Astrocyte (in vitro differentiated cells and primary cell): ENCODE results near the gene IP6K2. TPM values are rescaled to one million over a fixed set of nuclear protein-coding genes. Genes with fewer than 3 reads are reported as not detected.

Source experiments
- DNase-seq: peaks from one replicate; pipeline ENCODE4 v3.0.0-alpha.2; 2010; ENCODE audit warnings: low read depth
- FAIRE-seq: peaks from 2 replicates; lab custom pipeline; 2011; peaks lifted over from hg19 to GRCh38; lab: Jason Lieb, UNC
- H2AFZ ChIP-seq: 2 replicates; pipeline ENCODE4 v1.6.0; 2012; ENCODE audit warnings: low read depth, low read length, inconsistent platforms
- H3K27ac ChIP-seq: 2 replicates; pipeline ENCODE4 v1.5.1; 2011; ENCODE audit warnings: low read depth, low read length, inconsistent platforms
- H3K27me3 ChIP-seq: 2 replicates; pipeline ENCODE4 v1.6.0; 2011; ENCODE audit warnings: low read length, inconsistent platforms; ENCODE audit not compliant: insufficient read depth
- H3K36me3 ChIP-seq: 2 replicates; pipeline ENCODE4 v1.5.1; 2011; ENCODE audit warnings: low read length, inconsistent platforms; ENCODE audit not compliant: insufficient read depth
- H3K4me1 ChIP-seq: 2 replicates; pipeline ENCODE4 v1.5.1; 2011; ENCODE audit warnings: low read length, inconsistent platforms; ENCODE audit not compliant: insufficient read depth
- H3K4me2 ChIP-seq: 2 replicates; pipeline ENCODE4 v1.6.0; 2012; ENCODE audit warnings: low read length, inconsistent platforms
- H3K4me3 ChIP-seq: 2 replicates; pipeline ENCODE4 v1.5.1; 2011; ENCODE audit warnings: low read depth, mild to moderate bottlenecking, low read length, inconsistent platforms; ENCODE audit not compliant: insufficient read depth
- H3K79me2 ChIP-seq: 2 replicates; pipeline ENCODE4 v1.6.0; 2012; ENCODE audit warnings: mild to moderate bottlenecking, low read length, inconsistent platforms; ENCODE audit not compliant: insufficient read depth
- H3K9ac ChIP-seq: 2 replicates; pipeline ENCODE4 v1.6.0; 2012; ENCODE audit warnings: mild to moderate bottlenecking, low read length, inconsistent platforms
- H3K9me3 ChIP-seq: 2 replicates; pipeline ENCODE4 v1.5.1; 2012; ENCODE audit warnings: low read depth, mild to moderate bottlenecking, low read length, inconsistent platforms; ENCODE audit not compliant: insufficient read depth
- H4K20me1 ChIP-seq: 2 replicates; pipeline ENCODE4 v1.6.0; 2012; ENCODE audit warnings: low read length, inconsistent platforms; ENCODE audit not compliant: insufficient read depth
- H3K27ac Mint-ChIP-seq: one replicate; pipeline ENCODE4 v1.8.0; 2021; ENCODE audit warnings: mild to moderate bottlenecking, mixed read lengths; ENCODE audit not compliant: unreplicated experiment
- H3K27me3 Mint-ChIP-seq: one replicate; pipeline ENCODE4 v1.8.0; 2021; ENCODE audit warnings: low read depth, mixed read lengths; ENCODE audit not compliant: unreplicated experiment
- H3K36me3 Mint-ChIP-seq: one replicate; pipeline ENCODE4 v1.8.0; 2021; ENCODE audit warnings: low read depth, mixed read lengths; ENCODE audit not compliant: unreplicated experiment
- H3K4me1 Mint-ChIP-seq: one replicate; pipeline ENCODE4 v1.8.0; 2021; ENCODE audit warnings: low read depth, mixed read lengths; ENCODE audit not compliant: unreplicated experiment
- H3K4me3 Mint-ChIP-seq: one replicate; pipeline ENCODE4 v1.8.0; 2021; ENCODE audit warnings: mild to moderate bottlenecking, moderate library complexity, mixed read lengths; ENCODE audit not compliant: unreplicated experiment
- H3K9me3 Mint-ChIP-seq: one replicate; pipeline ENCODE4 v1.8.0; 2021; ENCODE audit warnings: mild to moderate bottlenecking, mixed read lengths; ENCODE audit not compliant: unreplicated experiment
- EZH2 ChIP-seq: IDR thresholded peaks from 2 replicates; pipeline ENCODE4 v1.6.1; 2012; ENCODE audit warnings: mild to moderate bottlenecking, low read length, inconsistent platforms; ENCODE audit not compliant: insufficient read depth
- total RNA-seq: library from RNA; stranded (reverse); gene quantifications from 2 replicates; pipeline ENCODE4 v1.2.1, GENCODE V29; 2021
- TF ChIP-seq, protein P1 (sequence below): IDR thresholded peaks from 2 replicates; pipeline ENCODE4 v1.5.1; 2011; ENCODE audit warnings: low read depth, mild to moderate bottlenecking, inconsistent platforms, low read length, moderate library complexity; ENCODE audit not compliant: insufficient read depth

Gene IP6K2
- total RNA-seq, 1 donor from 2014 or later: 104 TPM

DNA sequence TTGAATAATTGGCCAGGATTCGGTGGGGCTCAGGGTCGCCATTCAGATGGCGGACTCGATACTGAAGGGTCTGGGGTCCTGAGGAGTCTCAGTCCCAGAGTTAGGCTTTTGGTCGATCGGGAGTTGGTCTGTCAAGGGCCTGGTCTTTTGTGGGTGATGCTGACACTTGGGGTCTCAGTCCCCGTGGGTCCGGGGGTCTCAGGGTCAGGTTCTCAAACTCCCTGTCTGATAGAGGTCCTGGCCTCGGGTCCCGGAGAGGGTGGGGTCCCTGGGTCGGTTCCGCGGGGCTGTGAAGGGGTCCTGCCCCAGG lies 31.8 kb downstream of the IP6K2 start:
- H3K36me3 Mint-ChIP-seq: peaks cover 21% of the 10 kb centered on the region
- FAIRE-seq (no peak), DNase-seq (no peak)
- peaks cover 17% of the 10 kb centered on the region for H3K4me1 Mint-ChIP-seq
- H3K36me3 ChIP-seq: peaks cover 39% of the 10 kb centered on the region
- H3K9ac ChIP-seq: peak overlapping the region; percentile 87
- no peaks in the 10 kb centered on the region for H3K9me3 ChIP-seq
- H3K9me3 Mint-ChIP-seq: no peaks in the 10 kb centered on the region
- peaks cover 30% of the 10 kb centered on the region for H3K79me2 ChIP-seq
- H3K27me3 Mint-ChIP-seq: no peaks in the 10 kb centered on the region
- H3K4me2 ChIP-seq: peak overlapping the region; percentile 88
- H4K20me1 ChIP-seq: peaks cover 55% of the 10 kb centered on the region
- peak overlapping the region; percentile 90 for H2AFZ ChIP-seq
- peak overlapping the region; percentile 86 for H3K4me3 Mint-ChIP-seq
- H3K27me3 ChIP-seq: no peaks in the 10 kb centered on the region
- no peak overlapping the region for H3K27ac Mint-ChIP-seq
- H3K4me3 ChIP-seq: peak overlapping the region; percentile 85
- peak overlapping the region; percentile 49 for H3K27ac ChIP-seq
- TF ChIP-seq EZH2: no peak
- TF ChIP-seq, protein P1, sequence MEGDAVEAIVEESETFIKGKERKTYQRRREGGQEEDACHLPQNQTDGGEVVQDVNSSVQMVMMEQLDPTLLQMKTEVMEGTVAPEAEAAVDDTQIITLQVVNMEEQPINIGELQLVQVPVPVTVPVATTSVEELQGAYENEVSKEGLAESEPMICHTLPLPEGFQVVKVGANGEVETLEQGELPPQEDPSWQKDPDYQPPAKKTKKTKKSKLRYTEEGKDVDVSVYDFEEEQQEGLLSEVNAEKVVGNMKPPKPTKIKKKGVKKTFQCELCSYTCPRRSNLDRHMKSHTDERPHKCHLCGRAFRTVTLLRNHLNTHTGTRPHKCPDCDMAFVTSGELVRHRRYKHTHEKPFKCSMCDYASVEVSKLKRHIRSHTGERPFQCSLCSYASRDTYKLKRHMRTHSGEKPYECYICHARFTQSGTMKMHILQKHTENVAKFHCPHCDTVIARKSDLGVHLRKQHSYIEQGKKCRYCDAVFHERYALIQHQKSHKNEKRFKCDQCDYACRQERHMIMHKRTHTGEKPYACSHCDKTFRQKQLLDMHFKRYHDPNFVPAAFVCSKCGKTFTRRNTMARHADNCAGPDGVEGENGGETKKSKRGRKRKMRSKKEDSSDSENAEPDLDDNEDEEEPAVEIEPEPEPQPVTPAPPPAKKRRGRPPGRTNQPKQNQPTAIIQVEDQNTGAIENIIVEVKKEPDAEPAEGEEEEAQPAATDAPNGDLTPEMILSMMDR: no peak
- H3K4me1 ChIP-seq: peaks cover 29% of the 10 kb centered on the region

DNA sequence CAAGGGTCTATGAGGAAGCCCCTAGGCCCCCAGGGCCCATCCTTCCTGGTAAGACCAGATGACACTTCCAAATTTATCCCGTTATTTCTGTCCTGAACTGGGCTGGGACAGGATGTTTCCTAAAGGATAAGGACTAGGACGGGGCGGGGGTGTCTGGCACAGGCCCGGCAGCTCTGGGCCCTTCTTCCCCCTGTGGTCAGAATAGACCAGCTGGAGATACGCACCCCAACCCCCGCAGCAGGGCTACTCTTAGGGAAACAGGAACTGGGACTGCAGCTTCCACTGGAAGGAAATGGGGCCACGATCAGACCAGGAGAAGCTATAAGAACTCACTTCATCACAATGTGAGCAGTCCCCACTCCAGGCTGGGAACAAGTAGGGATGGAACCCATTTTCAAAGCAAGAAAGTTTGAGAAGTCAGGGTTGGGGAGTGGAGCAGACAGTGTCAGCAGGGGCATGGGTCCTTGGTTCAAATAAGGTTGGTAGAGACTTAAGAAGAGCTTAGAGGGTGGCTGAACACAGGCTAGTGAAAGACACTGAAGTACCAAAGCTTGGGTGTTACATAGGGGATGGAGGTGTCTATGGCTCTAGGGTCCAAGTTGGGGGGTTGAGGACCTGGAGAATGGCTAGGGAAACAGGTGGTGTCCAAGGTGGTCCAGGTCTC lies 32.4 kb downstream of the IP6K2 start:
- no peak overlapping the region for H3K27ac ChIP-seq
- no peaks in the 10 kb centered on the region for H3K27me3 ChIP-seq
- peak overlapping the region; percentile 88 for H3K4me2 ChIP-seq
- Mint-ChIP-seq H3K4me1 (peaks cover 17% of the 10 kb centered on the region), H3K4me3 (peak overlapping the region; percentile 86), H3K9me3 (no peaks in the 10 kb centered on the region), H3K27ac (peak overlapping the region; percentile 71), H3K27me3 (no peaks in the 10 kb centered on the region), H3K36me3 (peaks cover 24% of the 10 kb centered on the region)
- DNase-seq (no peak), FAIRE-seq (no peak)
- no peak overlapping the region for H3K4me3 ChIP-seq
- peaks cover 33% of the 10 kb centered on the region for H3K36me3 ChIP-seq
- H3K9me3 ChIP-seq: no peaks in the 10 kb centered on the region
- H3K9ac ChIP-seq: no peak overlapping the region
- peaks cover 49% of the 10 kb centered on the region for H4K20me1 ChIP-seq
- no peak overlapping the region for H2AFZ ChIP-seq
- TF ChIP-seq, protein P1: no peak
- TF ChIP-seq EZH2: no peak
- H3K4me1 ChIP-seq: peaks cover 29% of the 10 kb centered on the region
- peaks cover 24% of the 10 kb centered on the region for H3K79me2 ChIP-seq

DNA sequence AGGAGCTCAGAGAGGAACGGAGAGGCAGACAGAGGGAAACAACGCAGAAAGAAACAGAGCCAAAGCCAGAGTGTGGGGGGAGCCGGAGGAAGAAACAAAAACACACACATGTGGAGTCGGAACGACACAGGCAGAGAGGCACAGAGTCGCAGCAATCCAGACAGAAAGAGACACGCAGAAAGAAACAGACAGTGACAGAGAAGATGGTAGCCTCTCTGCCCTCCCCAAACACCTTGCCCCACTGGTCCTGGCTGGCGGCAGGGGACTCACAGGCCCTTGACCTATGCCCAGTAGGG lies 33.0 kb downstream of the IP6K2 start:
- no peak for FAIRE-seq
- Histone ChIP-seq H3K4me1 (peaks cover 29% of the 10 kb centered on the region), H4K20me1 (peaks cover 42% of the 10 kb centered on the region), H2AFZ (no peak overlapping the region), H3K9ac (peak overlapping the region; percentile 21), H3K79me2 (peaks cover 19% of the 10 kb centered on the region), H3K4me2 (peak overlapping the region; percentile 88), H3K9me3 (no peaks in the 10 kb centered on the region), H3K36me3 (peaks cover 31% of the 10 kb centered on the region), H3K27me3 (no peaks in the 10 kb centered on the region), H3K4me3 (no peak overlapping the region), H3K27ac (no peak overlapping the region)
- Mint-ChIP-seq H3K27me3 (no peaks in the 10 kb centered on the region), H3K9me3 (no peaks in the 10 kb centered on the region), H3K36me3 (peaks cover 25% of the 10 kb centered on the region), H3K4me1 (peaks cover 17% of the 10 kb centered on the region), H3K27ac (no peak overlapping the region), H3K4me3 (peak overlapping the region; percentile 71)
- TF ChIP-seq, protein P1: no peak
- no peak for TF ChIP-seq EZH2
- no peak for DNase-seq
